Progenitor cell of endocrine pancreas (in vitro differentiated cells): ENCODE measurements around the gene AIMP2. TPM values are rescaled to one million over a fixed set of nuclear protein-coding genes. Genes with fewer than 3 reads are reported as not detected.

ENCODE experiments used
- DNase-seq: peaks from one replicate; pipeline ENCODE4 v3.0.0; 2021; ENCODE audit warnings: low spot score; ENCODE audit not compliant: unreplicated experiment
- H3K27ac Mint-ChIP-seq: 2 replicates; pipeline ENCODE4 v1.8.0; 2021; ENCODE audit warnings: mild to moderate bottlenecking, moderate library complexity, mixed read lengths
- H3K27me3 Mint-ChIP-seq: 2 replicates; pipeline ENCODE4 v1.8.0; 2021; ENCODE audit warnings: mixed read lengths
- H3K36me3 Mint-ChIP-seq: 2 replicates; pipeline ENCODE4 v1.8.0; 2022; ENCODE audit warnings: mixed read lengths; ENCODE audit not compliant: insufficient read depth
- H3K4me1 Mint-ChIP-seq: 2 replicates; pipeline ENCODE4 v1.8.0; 2021; ENCODE audit warnings: low read depth, mixed read lengths
- H3K4me3 Mint-ChIP-seq: 2 replicates; pipeline ENCODE4 v1.8.0; 2021; ENCODE audit warnings: low read depth, mild to moderate bottlenecking, moderate library complexity, mixed read lengths
- H3K9me3 Mint-ChIP-seq: 2 replicates; pipeline ENCODE4 v1.8.0; 2021; ENCODE audit warnings: low read depth, mixed read lengths
- total RNA-seq: library from RNA; stranded (reverse); gene quantifications from 2 replicates; pipeline ENCODE4 v1.2.1, GENCODE V29; 2021
- TF ChIP-seq, protein P1 (sequence below): fragments of 200-600 bp; sonication (generic); IDR thresholded peaks from one replicate; pipeline ENCODE4 v1.5.0; 2021; ENCODE audit warnings: antibody characterized with exemption, mild to moderate bottlenecking; ENCODE audit not compliant: unreplicated experiment

The AIMP2 gene
- total RNA-seq, 1 donor from 2014 or later, result 30.1 TPM

DNA sequence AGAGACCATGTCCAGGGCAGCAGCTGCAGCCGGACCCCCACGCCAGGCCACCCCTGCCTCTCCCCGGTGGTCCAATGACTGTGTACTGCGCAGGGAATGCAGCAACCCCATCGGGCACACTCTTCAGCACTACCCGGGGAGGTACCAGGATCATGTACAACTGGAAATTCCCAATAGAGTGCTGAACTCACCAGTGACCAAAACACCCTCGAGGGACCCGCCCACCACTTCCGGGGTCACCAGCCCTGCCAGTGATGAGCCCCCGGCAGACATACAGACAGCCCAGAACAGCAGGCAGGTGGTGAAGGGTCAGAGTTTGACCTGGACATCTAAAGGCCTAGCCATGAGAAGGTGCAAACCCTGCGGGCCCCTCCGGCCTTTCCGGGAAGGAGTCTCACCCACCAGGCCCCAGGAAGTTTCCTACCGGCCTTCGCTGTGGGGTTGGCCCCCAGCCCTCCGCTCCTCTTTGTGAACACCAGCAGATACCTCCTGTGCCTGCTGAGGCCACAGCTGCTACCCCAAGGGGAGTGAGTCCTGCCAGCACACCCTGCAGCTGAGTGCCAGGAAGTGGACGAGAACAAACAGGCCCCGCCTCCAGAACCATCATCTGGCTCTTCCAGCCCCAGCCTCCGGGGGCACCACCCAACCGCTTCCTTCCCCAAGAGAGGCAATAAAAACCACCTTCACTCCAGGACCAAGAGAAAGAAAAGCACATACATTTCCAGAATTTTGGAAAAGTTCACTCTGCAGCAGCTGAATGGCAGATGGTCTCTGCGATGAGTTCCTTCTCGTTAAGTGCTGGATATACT is 17.1 kb downstream of the AIMP2 start:
- no peak overlapping the region for H3K27ac Mint-ChIP-seq
- H3K36me3 Mint-ChIP-seq, result peaks cover 48% of the 10 kb centered on the region
- no peaks in the 10 kb centered on the region for H3K4me1 Mint-ChIP-seq
- H3K9me3 Mint-ChIP-seq, result no peaks in the 10 kb centered on the region
- no peak overlapping the region for H3K4me3 Mint-ChIP-seq
- TF ChIP-seq, protein P1, sequence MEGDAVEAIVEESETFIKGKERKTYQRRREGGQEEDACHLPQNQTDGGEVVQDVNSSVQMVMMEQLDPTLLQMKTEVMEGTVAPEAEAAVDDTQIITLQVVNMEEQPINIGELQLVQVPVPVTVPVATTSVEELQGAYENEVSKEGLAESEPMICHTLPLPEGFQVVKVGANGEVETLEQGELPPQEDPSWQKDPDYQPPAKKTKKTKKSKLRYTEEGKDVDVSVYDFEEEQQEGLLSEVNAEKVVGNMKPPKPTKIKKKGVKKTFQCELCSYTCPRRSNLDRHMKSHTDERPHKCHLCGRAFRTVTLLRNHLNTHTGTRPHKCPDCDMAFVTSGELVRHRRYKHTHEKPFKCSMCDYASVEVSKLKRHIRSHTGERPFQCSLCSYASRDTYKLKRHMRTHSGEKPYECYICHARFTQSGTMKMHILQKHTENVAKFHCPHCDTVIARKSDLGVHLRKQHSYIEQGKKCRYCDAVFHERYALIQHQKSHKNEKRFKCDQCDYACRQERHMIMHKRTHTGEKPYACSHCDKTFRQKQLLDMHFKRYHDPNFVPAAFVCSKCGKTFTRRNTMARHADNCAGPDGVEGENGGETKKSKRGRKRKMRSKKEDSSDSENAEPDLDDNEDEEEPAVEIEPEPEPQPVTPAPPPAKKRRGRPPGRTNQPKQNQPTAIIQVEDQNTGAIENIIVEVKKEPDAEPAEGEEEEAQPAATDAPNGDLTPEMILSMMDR, result peak; percentile 33
- DNase-seq, result no peak
- no peaks in the 10 kb centered on the region for H3K27me3 Mint-ChIP-seq

DNA sequence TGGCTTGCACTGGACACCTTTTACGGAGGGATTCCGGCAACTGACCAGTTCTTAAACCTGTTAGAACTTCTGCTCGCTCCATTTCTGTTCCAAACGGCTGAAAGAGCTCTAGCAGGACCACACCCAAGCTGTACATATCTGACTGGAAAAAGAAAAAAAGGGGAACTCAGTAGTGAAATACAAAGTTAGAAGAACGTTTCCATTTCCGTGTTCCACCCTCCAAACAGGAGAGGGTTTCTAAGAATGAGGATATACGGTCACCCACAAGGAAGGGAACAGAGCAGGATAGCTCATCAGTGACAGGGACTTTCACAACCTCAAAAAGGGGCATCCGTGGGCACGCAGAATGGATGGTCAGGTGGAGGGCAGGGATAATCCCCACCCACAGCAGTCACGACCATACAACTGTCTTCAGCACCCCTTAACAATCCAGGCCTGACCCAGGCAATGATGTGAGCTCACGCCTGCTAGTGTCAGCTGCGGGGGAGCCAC is 17.8 kb downstream of the AIMP2 start:
- Mint-ChIP-seq H3K27ac (no peak overlapping the region), H3K27me3 (no peaks in the 10 kb centered on the region), H3K36me3 (peaks cover 46% of the 10 kb centered on the region), H3K4me1 (no peaks in the 10 kb centered on the region), H3K9me3 (no peaks in the 10 kb centered on the region), H3K4me3 (no peak overlapping the region)
- TF ChIP-seq, protein P1, result no peak
- no peak for DNase-seq

DNA sequence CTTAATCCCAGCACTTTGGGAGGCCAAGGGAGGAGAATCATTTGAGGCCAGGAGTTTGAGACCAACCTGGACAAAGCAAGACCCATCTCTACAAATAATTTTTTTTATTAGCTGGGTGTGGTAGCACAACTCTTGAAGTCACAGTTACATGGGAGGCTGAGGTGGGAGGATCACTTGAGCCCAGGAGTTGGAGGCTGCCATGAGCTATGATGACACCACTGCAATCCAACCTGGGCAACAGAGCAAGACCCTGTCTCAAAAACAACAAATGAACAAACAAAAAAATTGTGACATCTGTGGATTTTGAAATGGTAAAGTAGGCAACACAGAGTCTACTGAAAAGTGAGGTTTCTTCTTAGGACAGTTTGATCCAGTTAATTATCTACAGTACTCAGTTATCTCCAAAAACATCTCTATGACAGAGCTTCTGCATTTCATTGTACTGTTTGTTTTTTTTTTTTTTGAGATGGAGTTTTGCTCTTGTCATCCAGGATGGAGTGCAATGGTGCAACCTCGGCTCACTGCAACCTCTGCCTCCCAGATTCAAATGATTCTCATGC is 18.8 kb downstream of the AIMP2 start:
- Mint-ChIP-seq H3K4me3 (no peak overlapping the region), H3K27ac (peak overlapping the region; percentile 71), H3K4me1 (no peaks in the 10 kb centered on the region), H3K27me3 (no peaks in the 10 kb centered on the region), H3K9me3 (no peaks in the 10 kb centered on the region), H3K36me3 (peaks cover 43% of the 10 kb centered on the region)
- TF ChIP-seq, protein P1, result no peak
- DNase-seq, result no peak

DNA sequence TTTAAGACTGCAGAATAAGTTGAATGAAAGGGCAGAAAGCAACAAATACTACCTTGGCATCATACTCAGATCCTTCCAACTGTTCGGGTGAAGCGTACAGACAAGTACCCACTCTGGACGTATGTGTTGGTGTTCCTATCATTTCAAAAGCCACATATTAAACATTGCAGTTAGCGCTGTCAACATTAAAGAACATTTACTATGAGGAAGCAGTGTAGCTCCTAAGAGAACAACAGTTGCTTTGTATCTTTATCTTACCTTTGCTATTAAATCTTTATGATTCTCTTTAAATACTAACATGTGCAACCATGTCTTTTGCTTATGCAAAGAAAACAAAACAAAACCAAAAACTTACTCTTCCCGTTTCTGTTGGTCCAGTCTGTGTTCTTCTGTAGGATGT is 19.5 kb downstream of the AIMP2 start:
- TF ChIP-seq, protein P1, result no peak
- Mint-ChIP-seq H3K36me3 (peaks cover 40% of the 10 kb centered on the region), H3K27ac (no peak overlapping the region), H3K9me3 (no peaks in the 10 kb centered on the region), H3K27me3 (no peaks in the 10 kb centered on the region), H3K4me1 (no peaks in the 10 kb centered on the region), H3K4me3 (no peak overlapping the region)
- no peak for DNase-seq

DNA sequence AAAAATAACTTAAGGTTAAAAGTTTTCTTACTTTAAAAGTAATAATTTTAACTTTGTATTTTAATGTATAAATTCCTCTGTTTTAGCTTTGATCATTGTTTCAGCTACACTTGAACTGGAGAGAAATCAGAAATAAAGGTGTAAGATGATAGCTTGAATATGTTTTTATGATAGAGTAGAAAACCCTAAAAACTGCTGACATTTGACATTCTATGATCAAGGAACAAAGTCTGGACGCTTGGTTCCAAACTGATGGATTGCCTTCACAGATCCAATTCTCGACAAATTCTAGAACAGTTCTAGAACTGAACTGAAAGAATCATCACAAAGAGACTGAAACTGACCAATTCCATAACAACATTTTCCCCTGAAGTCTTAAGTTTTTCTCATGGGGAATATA is 21.9 kb downstream of the AIMP2 start, which contains the start of gene ANKRD61:
Gene ANKRD61 (plus strand): TSS at position 389 of the 400 bp plus-strand sequence. CDS start 0 bp downstream, at position 389.
- Mint-ChIP-seq H3K9me3 (no peaks in the 10 kb centered on the region), H3K36me3 (peaks cover 40% of the 10 kb centered on the region), H3K27ac (peak within 1 kb of the TSS; percentile 54), H3K4me1 (no peaks in the 10 kb centered on the region), H3K4me3 (no peak within 1 kb of the TSS), H3K27me3 (no peaks in the 10 kb centered on the region)
- no peak for DNase-seq
- TF ChIP-seq, protein P1, result no peak
